Measurements from ENCODE around the gene HSD11B2.
A peak's percentile ranks its signal among the peaks of the same experiment; 100 is the strongest.

Gene HSD11B2

GRCh38 chr16:67430977-67431774, at the start of gene HSD11B2:
Gene HSD11B2 (plus strand): TSS chr16:67431121. CDS start chr16:67431249, 128 bp downstream.
- peak; percentile 82 for DNase-seq (ENCODE audit: low read depth, low spot score)

- DNase-seq (ENCODE audit: low read depth, low spot score), result no peak
Observed at GRCh38 chr16:67383284-67383683, 47.6 kb upstream of the HSD11B2 start.

- peak; percentile 33 for DNase-seq (ENCODE audit: low read depth, low spot score)
Observed at GRCh38 chr16:67384778-67385510, 46.0 kb upstream of the HSD11B2 start.

DNA sequence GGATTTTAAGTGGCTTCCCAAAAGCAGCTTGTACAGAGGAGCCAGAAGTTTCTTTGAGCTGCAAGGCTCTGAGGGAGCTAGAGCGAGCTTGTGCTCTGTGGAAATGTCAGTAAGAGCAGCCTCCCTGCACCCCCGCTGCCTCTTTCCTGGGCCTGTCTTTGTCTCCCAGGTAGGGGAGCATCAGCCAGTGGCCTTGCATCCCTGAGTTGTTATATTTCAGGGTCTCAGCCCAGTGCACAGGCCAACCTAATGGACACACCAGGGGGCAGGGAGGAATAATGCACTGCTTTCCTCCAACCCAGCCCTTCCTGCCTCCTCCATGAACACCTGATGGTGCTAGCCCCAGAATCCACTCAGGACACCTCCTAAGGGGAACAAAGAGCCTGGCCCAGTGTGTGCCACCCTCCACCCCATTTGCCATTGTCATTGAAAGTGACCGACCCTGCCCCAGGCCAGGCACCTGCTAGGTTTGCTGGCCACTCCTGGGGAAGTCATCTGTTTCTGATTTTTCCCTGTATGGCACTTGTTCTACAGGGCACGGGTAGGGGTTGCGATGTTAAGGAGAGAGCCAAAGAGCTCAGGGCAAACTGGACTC, 44.0 kb upstream of the HSD11B2 start:
- DNase-seq (ENCODE audit: low read depth, low spot score), result no peak

GRCh38 chr16:67387479-67388079, 43.3 kb upstream of the HSD11B2 start:
- no peak for DNase-seq (ENCODE audit: low read depth, low spot score)

DNA sequence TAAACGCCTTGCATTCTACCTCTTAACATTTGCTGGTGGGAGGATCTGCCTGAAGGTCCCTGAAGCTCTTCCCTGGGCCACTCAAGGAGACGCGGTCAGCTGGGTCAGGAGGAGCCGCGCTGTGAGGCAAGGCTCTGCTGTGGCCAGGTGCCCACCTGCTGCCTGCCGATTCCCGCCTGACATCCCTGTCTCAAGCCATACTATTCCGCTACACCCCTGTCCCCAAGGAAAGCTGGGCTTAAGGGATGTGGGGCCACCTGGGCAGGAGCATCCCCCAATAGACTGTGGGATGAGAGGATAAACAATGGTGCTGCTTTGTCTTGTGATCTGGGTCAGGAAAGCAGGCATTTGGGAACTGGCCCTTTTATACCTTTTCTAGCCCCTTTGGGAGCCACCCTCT, 42.7 kb upstream of the HSD11B2 start:
- no peak for DNase-seq (ENCODE audit: low read depth, low spot score)

DNA sequence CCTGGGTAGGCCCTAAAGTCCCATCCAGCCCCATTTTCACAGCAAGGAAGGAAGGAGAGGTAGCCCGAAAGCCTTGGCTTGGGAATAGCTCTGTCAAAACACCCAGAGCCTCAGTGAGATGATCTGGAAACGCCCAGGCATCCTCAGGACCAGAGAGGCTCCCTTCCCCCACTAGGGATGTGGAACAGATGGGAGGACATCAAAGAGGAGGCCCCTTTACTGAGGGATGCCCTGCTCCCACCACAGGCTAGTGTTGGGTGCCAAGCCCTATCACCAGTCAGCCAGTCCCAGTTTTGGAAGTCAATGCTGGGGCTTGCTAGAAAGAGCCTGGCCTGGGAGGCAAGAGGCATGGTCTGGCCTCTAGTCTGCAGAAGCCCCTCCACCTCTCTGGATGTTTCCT, 42.3 kb upstream of the HSD11B2 start:
- no peak for DNase-seq (ENCODE audit: low read depth, low spot score)

GRCh38 chr16:67389911-67390815, 40.8 kb upstream of the HSD11B2 start:
- no peak for DNase-seq (ENCODE audit: low read depth, low spot score)

DNA sequence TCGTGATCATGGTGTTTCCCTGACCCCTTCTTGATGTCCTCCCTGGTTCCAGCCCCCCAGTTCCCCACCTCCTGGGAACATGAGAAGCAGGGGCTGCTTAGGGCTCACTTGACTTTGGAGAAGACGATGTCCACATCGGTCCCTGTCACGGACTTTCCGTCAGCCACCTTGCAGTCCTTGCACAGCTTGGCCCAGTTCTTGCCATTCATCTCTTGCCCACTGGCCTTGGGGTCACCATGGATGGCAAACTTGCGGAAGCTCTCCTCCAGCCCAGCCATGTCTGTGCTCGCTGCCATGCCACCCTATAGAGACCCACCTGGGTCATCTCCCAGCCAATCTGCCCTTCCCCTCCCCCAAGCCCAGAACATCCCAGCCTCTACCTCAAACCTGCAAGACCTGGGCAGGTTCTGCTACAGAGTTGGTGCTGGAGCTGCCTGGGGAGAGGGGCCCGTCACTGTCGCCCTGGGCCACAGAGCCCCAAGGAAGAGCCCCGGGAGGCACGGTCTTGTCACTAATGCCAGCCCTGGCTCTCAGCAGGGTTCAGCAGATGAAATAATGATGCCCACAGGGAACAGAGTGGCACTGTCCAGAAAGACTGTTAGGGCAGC, 40.0 kb upstream of the HSD11B2 start:
- no peak for DNase-seq (ENCODE audit: low read depth, low spot score)

DNA sequence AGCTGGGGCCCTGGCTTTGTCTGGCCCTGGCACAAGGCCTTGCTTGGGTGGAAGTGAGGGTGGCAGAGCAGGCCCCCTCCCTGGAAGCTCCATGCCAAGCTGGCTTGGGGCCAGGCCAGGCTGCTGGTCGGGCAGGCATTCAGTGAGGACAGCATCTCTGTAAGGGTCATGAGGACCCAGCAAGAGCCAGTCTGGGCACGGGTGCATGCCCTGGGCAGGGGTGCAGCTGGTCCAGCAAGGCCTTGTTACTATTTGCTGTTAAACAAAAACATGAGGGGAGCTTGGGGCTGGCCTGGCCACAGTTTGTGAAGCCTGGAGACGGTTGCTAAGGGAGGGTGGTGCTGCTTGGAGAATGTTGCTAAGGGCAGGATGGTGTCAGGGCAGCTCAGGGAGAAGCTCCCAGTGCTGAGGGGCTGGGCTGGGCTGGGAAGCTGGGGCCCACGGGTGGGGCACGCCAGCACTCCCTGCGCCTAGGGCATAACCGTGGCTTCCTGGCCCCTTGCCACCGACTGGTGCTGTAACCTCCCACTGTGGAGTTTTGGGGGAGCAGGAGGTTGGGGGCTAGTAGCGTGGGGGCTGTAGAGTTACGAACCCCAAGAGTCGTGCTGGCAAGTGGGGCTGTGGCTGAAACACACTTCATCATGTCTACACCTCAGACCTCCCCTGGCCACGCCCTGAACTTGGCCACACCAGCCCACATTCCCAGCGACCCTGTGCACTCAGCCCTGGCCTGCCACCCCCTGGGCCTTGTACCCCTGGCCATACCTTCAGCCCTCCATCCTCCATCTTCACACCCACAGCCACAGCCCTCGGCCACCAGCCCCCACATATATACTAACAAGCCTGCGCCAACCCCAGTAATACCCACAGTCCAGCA, 39.3 kb upstream of the HSD11B2 start:
- DNase-seq (ENCODE audit: low read depth, low spot score), result peak; percentile 36

DNA sequence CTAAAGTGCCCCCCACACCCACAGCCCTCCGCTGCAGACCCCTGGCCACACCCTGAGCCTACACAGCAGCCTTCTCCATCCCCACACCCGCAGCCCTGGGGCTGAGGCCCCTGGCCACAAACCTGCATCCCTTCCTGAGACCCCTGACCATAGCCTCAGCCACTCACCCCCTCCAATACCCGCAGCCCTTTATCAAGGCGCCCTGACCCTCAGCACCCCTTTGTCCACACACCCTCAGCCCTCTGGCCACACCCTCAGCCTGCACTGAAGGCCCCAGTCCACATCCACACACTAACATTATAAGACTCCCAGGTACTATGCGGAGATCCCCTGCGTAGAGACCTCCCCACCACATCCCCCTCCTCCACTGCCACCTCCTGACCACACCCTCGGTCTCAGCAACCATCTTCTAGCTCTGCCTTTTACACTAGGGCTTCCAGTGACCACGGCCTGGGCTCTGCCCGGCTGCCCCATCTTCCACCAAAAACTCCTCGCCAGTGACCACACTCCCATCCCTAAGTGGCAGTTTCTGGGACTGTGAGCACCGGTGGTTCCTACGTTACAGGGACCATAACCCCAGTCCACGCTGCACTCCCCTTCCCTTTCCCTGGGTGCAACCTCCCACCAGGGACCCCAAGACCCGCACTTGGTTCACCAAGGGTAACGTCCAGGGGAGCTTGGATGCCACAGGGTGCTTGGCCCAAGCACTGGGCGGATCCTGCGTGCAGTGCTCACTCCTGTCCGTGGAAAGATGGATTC, 38.4 kb upstream of the HSD11B2 start:
- no peak for DNase-seq (ENCODE audit: low read depth, low spot score)

- peak; percentile 88 for DNase-seq (ENCODE audit: low read depth, low spot score)
Observed at GRCh38 chr16:67393111-67393787, 37.7 kb upstream of the HSD11B2 start, which contains the start of gene TPPP3. Gene TPPP3 (minus strand): TSS chr16:67393498. CDS start chr16:67391111, 2,387 bp downstream.

GRCh38 chr16:67393788-67394154, 37.1 kb upstream of the HSD11B2 start:
- DNase-seq (ENCODE audit: low read depth, low spot score), result no peak

GRCh38 chr16:67394155-67395104, 36.5 kb upstream of the HSD11B2 start:
- peak; percentile 35 for DNase-seq (ENCODE audit: low read depth, low spot score)

DNA sequence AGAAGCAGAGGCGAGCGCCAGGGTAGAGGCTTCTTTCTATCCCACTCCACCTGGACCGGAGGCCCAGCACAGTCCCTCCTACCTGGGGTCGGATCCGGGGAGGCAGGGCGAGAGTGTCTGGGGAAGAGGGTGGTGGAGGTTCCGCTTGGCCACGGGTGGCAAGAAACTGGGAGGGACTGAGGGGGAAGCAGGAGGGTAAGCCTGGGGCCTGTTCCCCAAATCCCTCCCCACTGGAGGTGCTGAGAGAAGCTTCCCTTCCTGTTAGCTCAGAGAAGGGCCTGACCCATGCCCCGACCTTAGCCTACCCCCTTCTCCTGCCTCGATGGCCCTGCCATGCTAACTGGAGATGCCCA, 35.8 kb upstream of the HSD11B2 start:
- no peak for DNase-seq (ENCODE audit: low read depth, low spot score)

- DNase-seq (ENCODE audit: low read depth, low spot score), result peak; percentile 24
Observed at GRCh38 chr16:67395458-67396158, 35.3 kb upstream of the HSD11B2 start.
